ENCODE results near the gene HIPK2. TPM values are rescaled to one million over a fixed set of nuclear protein-coding genes. Genes with fewer than 3 reads are reported as not detected.

Gene HIPK2
- total RNA-seq, 1 donor from 2014 or later: 89.1 TPM

DNA sequence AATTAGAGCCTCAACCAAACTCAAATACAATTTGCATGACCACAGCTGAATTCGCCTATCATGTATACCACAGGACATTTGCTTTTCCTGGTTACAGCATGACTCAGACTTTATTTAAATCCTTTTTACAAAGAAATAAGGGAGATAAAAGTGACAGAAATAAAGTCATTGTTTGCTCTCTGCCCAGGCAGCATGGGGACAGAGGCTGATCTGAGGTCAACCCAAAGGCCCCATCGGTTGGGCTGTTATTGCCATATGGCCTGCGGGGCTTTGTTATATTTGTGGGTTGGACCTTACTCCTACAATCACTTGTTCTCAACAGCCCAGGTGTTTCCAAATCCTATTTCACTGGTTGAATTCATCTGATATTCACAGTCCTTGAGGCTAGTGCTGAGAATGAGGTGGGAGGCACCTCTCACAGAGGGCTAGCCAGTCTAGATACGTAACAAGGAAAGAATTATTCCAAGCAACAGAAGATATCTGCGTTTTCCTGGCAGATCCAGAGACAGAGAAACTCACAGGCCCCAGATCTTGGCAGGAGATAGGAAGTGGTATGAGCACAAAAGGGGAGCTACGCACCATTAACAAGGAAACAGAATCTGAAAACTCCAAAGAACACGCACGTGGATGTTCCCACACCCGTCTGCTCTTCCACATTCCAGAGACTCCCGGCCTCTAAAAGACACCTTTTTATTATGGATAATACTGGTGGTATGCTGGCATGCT is 117.3 kb downstream of the HIPK2 start:
- H3K27ac Mint-ChIP-seq: peak overlapping the region; percentile 88
- no peak for DNase-seq (ENCODE audit: extremely low spot score, unreplicated experiment)
- peaks cover 30% of the 10 kb centered on the region for H3K36me3 Mint-ChIP-seq
- no peaks in the 10 kb centered on the region for H3K27me3 Mint-ChIP-seq
- H3K4me3 Mint-ChIP-seq: peak overlapping the region; percentile 55
- H3K9me3 Mint-ChIP-seq: peaks cover 2% of the 10 kb centered on the region
- TF ChIP-seq, protein P1, sequence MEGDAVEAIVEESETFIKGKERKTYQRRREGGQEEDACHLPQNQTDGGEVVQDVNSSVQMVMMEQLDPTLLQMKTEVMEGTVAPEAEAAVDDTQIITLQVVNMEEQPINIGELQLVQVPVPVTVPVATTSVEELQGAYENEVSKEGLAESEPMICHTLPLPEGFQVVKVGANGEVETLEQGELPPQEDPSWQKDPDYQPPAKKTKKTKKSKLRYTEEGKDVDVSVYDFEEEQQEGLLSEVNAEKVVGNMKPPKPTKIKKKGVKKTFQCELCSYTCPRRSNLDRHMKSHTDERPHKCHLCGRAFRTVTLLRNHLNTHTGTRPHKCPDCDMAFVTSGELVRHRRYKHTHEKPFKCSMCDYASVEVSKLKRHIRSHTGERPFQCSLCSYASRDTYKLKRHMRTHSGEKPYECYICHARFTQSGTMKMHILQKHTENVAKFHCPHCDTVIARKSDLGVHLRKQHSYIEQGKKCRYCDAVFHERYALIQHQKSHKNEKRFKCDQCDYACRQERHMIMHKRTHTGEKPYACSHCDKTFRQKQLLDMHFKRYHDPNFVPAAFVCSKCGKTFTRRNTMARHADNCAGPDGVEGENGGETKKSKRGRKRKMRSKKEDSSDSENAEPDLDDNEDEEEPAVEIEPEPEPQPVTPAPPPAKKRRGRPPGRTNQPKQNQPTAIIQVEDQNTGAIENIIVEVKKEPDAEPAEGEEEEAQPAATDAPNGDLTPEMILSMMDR (conservative IDR thresholded peaks at IDR 0.05): no peak
- peaks cover 76% of the 10 kb centered on the region for H3K4me1 Mint-ChIP-seq (ENCODE audit: unreplicated experiment)

DNA sequence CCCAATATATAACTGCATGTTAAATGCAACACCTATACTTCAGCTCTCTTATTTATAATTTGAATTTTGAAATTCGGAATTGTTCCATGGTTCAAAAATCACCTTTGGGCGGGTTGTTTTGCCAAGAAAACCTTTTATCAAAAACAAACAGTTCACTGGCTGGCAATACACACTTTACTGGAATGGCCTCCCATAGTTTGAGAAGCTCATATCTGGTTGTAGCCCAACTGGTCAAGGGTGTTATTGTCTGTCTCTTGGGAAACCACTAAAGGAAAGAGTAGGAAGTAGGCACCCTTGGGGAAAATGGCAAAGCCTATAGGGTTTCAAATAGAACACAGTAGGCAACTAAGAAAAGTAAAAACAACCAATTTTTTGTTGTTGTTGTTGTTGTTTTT is 117.9 kb downstream of the HIPK2 start:
- no peaks in the 10 kb centered on the region for H3K27me3 Mint-ChIP-seq
- H3K27ac Mint-ChIP-seq: peak overlapping the region; percentile 88
- DNase-seq (ENCODE audit: extremely low spot score, unreplicated experiment): no peak
- H3K9me3 Mint-ChIP-seq: no peaks in the 10 kb centered on the region
- TF ChIP-seq, protein P1 (conservative IDR thresholded peaks at IDR 0.05): no peak
- peaks cover 79% of the 10 kb centered on the region for H3K4me1 Mint-ChIP-seq (ENCODE audit: unreplicated experiment)
- peak overlapping the region; percentile 2 for H3K4me3 Mint-ChIP-seq
- H3K36me3 Mint-ChIP-seq: peaks cover 27% of the 10 kb centered on the region

DNA sequence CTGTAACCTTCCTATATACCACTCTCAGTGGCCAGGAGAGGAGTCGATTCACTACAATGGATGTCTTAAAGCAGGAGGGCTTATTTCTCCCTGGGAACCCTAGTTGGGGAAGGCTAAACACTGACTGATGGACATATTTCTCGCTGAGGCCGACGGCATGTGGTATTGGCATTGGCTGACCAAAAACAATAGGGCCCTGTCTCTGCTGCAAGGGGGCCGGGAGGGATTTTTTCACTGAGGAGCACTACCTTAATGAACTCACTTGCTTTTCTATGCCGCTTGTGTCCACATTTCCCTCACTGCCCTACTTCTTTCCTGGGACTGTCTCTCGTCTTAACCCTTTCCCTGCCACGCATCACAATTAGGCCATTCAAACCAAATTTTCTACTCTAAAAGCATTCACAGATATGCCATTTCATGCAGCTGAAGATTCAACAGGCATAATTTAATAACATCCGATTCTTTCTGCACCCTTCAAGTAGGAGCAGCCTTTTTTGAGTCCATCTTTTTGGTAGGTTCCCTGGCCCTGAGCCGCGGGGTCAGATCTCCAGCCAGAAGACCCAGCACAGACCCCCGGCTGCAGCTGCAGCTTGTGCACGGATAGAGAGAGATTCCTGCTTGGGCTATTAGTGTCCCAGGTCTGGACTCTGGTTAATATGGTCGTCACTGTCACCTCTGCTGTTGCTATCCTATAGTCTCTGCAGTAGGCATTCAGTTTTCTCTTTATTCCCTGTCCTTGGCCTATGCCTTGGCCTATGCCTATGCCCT is 118.7 kb downstream of the HIPK2 start:
- H3K27ac Mint-ChIP-seq: peak overlapping the region; percentile 88
- TF ChIP-seq, protein P1 (conservative IDR thresholded peaks at IDR 0.05): no peak
- no peak for DNase-seq (ENCODE audit: extremely low spot score, unreplicated experiment)
- peak overlapping the region; percentile 29 for H3K4me3 Mint-ChIP-seq
- H3K9me3 Mint-ChIP-seq: no peaks in the 10 kb centered on the region
- peaks cover 22% of the 10 kb centered on the region for H3K36me3 Mint-ChIP-seq
- H3K27me3 Mint-ChIP-seq: no peaks in the 10 kb centered on the region
- peaks cover 77% of the 10 kb centered on the region for H3K4me1 Mint-ChIP-seq (ENCODE audit: unreplicated experiment)

DNA sequence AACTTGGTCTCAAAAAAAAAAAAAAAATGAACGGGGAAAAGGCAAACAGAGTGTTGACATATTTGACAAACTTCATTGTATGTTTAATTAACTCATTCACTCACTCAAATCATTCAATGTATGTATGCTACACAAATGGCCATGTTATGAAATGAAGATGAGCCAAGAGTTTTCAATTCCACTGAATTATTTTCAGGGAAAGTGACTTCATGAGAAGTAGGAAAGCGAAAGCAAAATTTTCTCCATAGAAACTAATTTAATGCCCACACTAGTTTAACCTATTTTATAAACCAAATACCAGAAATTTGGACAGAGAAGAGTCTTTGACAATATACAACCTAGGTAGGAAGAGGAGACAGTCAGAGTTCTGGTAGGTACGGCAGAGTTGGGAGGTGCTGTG is 119.5 kb downstream of the HIPK2 start:
- Mint-ChIP-seq H3K36me3 (peaks cover 18% of the 10 kb centered on the region), H3K4me1 (ENCODE audit: unreplicated experiment) (peaks cover 73% of the 10 kb centered on the region), H3K27ac (peak overlapping the region; percentile 55), H3K4me3 (peak overlapping the region; percentile 29), H3K27me3 (no peaks in the 10 kb centered on the region), H3K9me3 (no peaks in the 10 kb centered on the region)
- no peak for DNase-seq (ENCODE audit: extremely low spot score, unreplicated experiment)
- TF ChIP-seq, protein P1 (conservative IDR thresholded peaks at IDR 0.05): no peak

DNA sequence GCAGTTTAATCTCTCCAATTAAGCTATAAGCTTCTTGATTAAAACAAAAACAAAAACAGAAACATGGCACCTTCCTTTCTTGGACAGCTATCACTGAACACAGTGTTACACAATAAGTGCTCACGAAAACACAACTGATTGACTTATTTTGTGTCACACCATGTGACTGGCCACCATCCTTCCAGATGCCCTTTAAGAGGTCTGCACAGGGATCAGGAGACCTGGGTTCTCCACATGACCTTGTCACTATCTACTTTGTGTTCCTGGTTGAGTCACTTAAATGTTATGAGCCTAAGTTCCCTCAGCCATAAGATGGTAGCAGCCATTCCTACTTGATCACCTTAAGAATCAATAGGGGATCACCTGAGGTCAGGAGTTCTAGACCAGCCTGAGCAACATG is 120.1 kb downstream of the HIPK2 start:
- Mint-ChIP-seq H3K27ac (peak overlapping the region; percentile 7), H3K4me1 (ENCODE audit: unreplicated experiment) (peaks cover 68% of the 10 kb centered on the region), H3K9me3 (no peaks in the 10 kb centered on the region), H3K4me3 (no peak overlapping the region), H3K36me3 (peaks cover 18% of the 10 kb centered on the region), H3K27me3 (no peaks in the 10 kb centered on the region)
- DNase-seq (ENCODE audit: extremely low spot score, unreplicated experiment): no peak
- TF ChIP-seq, protein P1 (conservative IDR thresholded peaks at IDR 0.05): no peak
